Measurements from ENCODE around the gene HOPX.

DNA sequence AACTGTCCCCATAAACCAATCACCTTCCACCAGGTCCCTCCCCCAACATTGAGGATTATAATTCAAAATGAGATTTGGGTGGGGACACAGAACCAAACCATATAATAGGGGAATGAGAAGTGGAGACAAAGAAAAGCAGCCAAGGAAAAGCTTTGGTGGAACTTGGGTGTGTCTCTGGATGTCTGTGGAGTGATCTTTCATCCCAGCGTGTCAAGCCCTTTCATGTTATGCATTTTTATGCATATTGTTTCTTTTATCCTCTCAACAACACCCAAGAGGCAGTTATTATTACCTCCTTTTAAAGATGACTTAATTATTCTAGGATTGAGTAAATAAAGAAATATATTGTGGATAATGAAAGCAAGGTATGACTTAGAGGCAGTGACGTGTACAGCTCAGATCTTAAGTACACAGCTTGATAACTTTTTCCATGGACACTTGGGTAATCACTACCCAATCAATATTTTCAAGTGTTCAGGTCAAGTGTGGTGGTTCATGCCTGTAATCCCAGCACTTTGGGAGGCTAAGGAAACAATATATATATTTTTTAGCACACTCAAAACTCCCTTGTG, 42.6 kb upstream of the HOPX start:
- no peak for TF ChIP-seq TAF1 (IDR thresholded peaks at IDR 0.05; ENCODE audit: borderline replicate concordance, low read depth, low read length)
- TF ChIP-seq POLR2AphosphoS5 (IDR thresholded peaks at IDR 0.05; ENCODE audit: low read depth, low read length), result no peak

Data from GM12892 (cell line).